ENCODE data around the gene SAE1. TPM values are rescaled to one million over a fixed set of nuclear protein-coding genes. Genes with fewer than 3 reads are reported as not detected.

SAE1 gene
- total RNA-seq, 1 experiment from 2014 or later, result 234 TPM

GRCh38 chr19:47158879-47159503, 28.4 kb downstream of the SAE1 start:
- Histone ChIP-seq H3K4me2 (ENCODE audit: insufficient read depth, insufficient read length, low read length) (no peak overlapping the region), H3K79me1 (ENCODE audit: insufficient read depth, low read depth, low read length, poor library complexity, severe bottlenecking) (peaks cover 4% of the 10 kb centered on the region), H2BK15ac (ENCODE audit: low read depth, low read length) (no peak overlapping the region), H4K20me1 (ENCODE audit: control insufficient read depth, insufficient read depth, insufficient read length) (no peaks in the 10 kb centered on the region), H3K56ac (ENCODE audit: insufficient read length, low read depth, low read length) (no peak overlapping the region), H2BK5ac (ENCODE audit: insufficient read length, low read length) (peak overlapping the region; percentile 32), H3K23ac (ENCODE audit: insufficient read length, low read depth, low read length) (no peak overlapping the region), H3K18ac (ENCODE audit: insufficient read length, low read depth, low read length) (peak overlapping the region; percentile 49), H2BK120ac (ENCODE audit: low read depth, low read length, poor library complexity, severe bottlenecking) (no peak overlapping the region), H4K5ac (ENCODE audit: insufficient read length, low read depth, low read length) (no peak overlapping the region), H2AFZ (ENCODE audit: low read length) (no peak overlapping the region), H3T11ph (ENCODE audit: low read length) (no peak overlapping the region), H3K27me3 (ENCODE audit: insufficient read depth, low read length) (no peaks in the 10 kb centered on the region), H3K14ac (ENCODE audit: insufficient read depth, low read length) (no peak overlapping the region), H3K4me1 (ENCODE audit: insufficient read depth, low read length) (peaks cover 8% of the 10 kb centered on the region), H3K23me2 (ENCODE audit: insufficient read length, low read depth, low read length, poor library complexity, severe bottlenecking) (no peaks in the 10 kb centered on the region), H3K4ac (ENCODE audit: low read depth, low read length) (no peak overlapping the region), H2BK12ac (ENCODE audit: insufficient read length, low read depth, low read length) (peak overlapping the region; percentile 43), H3K79me2 (ENCODE audit: insufficient read depth, low read length) (peaks cover 5% of the 10 kb centered on the region; the same call in 1 of the 2 replicates), H4K8ac (replicated peaks; ENCODE audit: insufficient read length, low read depth, low read length) (no peak overlapping the region), H3K9me3 (ENCODE audit: control insufficient read depth, low read depth, low read length) (no peaks in the 10 kb centered on the region), H2BK20ac (ENCODE audit: low read depth, low read length, poor library complexity, severe bottlenecking) (no peak overlapping the region), H4K91ac (ENCODE audit: insufficient read length, low read depth, low read length) (no peak overlapping the region), H2AK5ac (ENCODE audit: insufficient read length, low read length) (no peak overlapping the region), H3K27ac (ENCODE audit: insufficient read length, low read depth, low read length) (peak overlapping the region; percentile 86), H3K9ac (ENCODE audit: extremely low read depth, insufficient read length, low read length) (no peak overlapping the region)
- H3K27ac Mint-ChIP-seq, result peak overlapping the region; percentile 87 to 98 (median 98)
- peaks cover 36 to 39% of the 10 kb centered on the region in 2 experiments for H3K4me1 Mint-ChIP-seq
- TF ChIP-seq, protein P1, sequence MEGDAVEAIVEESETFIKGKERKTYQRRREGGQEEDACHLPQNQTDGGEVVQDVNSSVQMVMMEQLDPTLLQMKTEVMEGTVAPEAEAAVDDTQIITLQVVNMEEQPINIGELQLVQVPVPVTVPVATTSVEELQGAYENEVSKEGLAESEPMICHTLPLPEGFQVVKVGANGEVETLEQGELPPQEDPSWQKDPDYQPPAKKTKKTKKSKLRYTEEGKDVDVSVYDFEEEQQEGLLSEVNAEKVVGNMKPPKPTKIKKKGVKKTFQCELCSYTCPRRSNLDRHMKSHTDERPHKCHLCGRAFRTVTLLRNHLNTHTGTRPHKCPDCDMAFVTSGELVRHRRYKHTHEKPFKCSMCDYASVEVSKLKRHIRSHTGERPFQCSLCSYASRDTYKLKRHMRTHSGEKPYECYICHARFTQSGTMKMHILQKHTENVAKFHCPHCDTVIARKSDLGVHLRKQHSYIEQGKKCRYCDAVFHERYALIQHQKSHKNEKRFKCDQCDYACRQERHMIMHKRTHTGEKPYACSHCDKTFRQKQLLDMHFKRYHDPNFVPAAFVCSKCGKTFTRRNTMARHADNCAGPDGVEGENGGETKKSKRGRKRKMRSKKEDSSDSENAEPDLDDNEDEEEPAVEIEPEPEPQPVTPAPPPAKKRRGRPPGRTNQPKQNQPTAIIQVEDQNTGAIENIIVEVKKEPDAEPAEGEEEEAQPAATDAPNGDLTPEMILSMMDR (conservative IDR thresholded peaks at IDR 0.05), result no peak
- H3K4me3 Mint-ChIP-seq, result 0 out of 5 replicates have a peak overlapping the region, but pooled peaks of 1 of the 2 experiments have one; percentile 24
- peaks cover 0 to 4% of the 10 kb centered on the region in 2 experiments; a peak in 2 of 5 replicates for H3K9me3 Mint-ChIP-seq
- no peaks in the 10 kb centered on the region for H3K27me3 Mint-ChIP-seq (ENCODE audit: low read depth)
- no peak for DNase-seq
- no CpG with 5 or more reads among the region's 7 CpGs for WGBS (ENCODE audit: extremely low coverage, insufficient read length, low lambda C conversion rate)
- peaks cover 34 to 73% (median 60%) of the 10 kb centered on the region in 3 experiments for H3K36me3 Mint-ChIP-seq (ENCODE audit: insufficient read depth in 1 of 3, low read depth in 3 of 3)

Data from H9 (cell line).